Measurements from ENCODE around the gene SRR. TPM values are rescaled to one million over a fixed set of nuclear protein-coding genes. Genes with fewer than 3 reads are reported as not detected.

SRR gene
- total RNA-seq, 2 experiments from 2014 or later, result 18.3 to 23.0 TPM

- ChIA-PET POLR2A (no interaction called here), CTCF (interaction anchor here (1.2 to 3.6 kb wide), 4 partner anchors 12 to 50 kb away, joined by 3 to 15 read pairs (median 5); no protein-coding TSS in a partner anchor)
- no peak for DNase-seq
- peaks cover 1% of the 10 kb centered on the region for H3K36me3 Mint-ChIP-seq (ENCODE audit: low read depth)
- H3K27me3 Mint-ChIP-seq, result no peaks in the 10 kb centered on the region
- H3K4me3 Mint-ChIP-seq, result no peak overlapping the region
- no peak overlapping the region for H3K27ac Mint-ChIP-seq
- H3K9me3 Mint-ChIP-seq, result no peaks in the 10 kb centered on the region
- H3K4me1 Mint-ChIP-seq, result no peaks in the 10 kb centered on the region
These were observed 65.3 kb downstream of the SRR start for GRCh38 chr17:2369039-2369438.

- H3K36me3 Mint-ChIP-seq (ENCODE audit: low read depth), result peaks cover 1% of the 10 kb centered on the region
- no peak overlapping the region for H3K4me3 Mint-ChIP-seq
- H3K27me3 Mint-ChIP-seq, result no peaks in the 10 kb centered on the region
- H3K27ac Mint-ChIP-seq, result no peak overlapping the region
- no peaks in the 10 kb centered on the region for H3K9me3 Mint-ChIP-seq
- CTCF ChIA-PET, result interaction anchor here (1.2 to 3.6 kb wide), 4 partner anchors 12 to 49 kb away, joined by 3 to 15 read pairs (median 5); no protein-coding TSS in a partner anchor
- DNase-seq, result no peak
- POLR2A ChIA-PET, result no interaction called here
- H3K4me1 Mint-ChIP-seq, result no peaks in the 10 kb centered on the region
These were observed 65.9 kb downstream of the SRR start for GRCh38 chr17:2369551-2370210.

- H3K27me3 Mint-ChIP-seq, result no peaks in the 10 kb centered on the region
- ChIA-PET CTCF (interaction anchor here (1.2 to 3.6 kb wide), 4 partner anchors 11 to 48 kb away, joined by 3 to 15 read pairs (median 5); no protein-coding TSS in a partner anchor), POLR2A (no interaction called here)
- peaks cover 1% of the 10 kb centered on the region for H3K36me3 Mint-ChIP-seq (ENCODE audit: low read depth)
- H3K9me3 Mint-ChIP-seq, result no peaks in the 10 kb centered on the region
- no peak overlapping the region for H3K4me3 Mint-ChIP-seq
- peak overlapping the region; percentile 46 for H3K27ac Mint-ChIP-seq
- H3K4me1 Mint-ChIP-seq, result no peaks in the 10 kb centered on the region
- no peak for DNase-seq
These were observed 66.5 kb downstream of the SRR start for GRCh38 chr17:2370211-2370589.

- H3K9me3 Mint-ChIP-seq, result no peaks in the 10 kb centered on the region
- H3K4me1 Mint-ChIP-seq, result no peaks in the 10 kb centered on the region
- DNase-seq, result no peak
- H3K27me3 Mint-ChIP-seq, result no peaks in the 10 kb centered on the region
- peaks cover 1% of the 10 kb centered on the region for H3K36me3 Mint-ChIP-seq (ENCODE audit: low read depth)
- H3K4me3 Mint-ChIP-seq, result no peak overlapping the region
- CTCF ChIA-PET, result interaction anchor here (3.6 kb wide), 1 partner anchor 11 kb away, joined by 15 read pairs; no protein-coding TSS in a partner anchor
- POLR2A ChIA-PET, result no interaction called here
- H3K27ac Mint-ChIP-seq, result no peak overlapping the region
These were observed 67.7 kb downstream of the SRR start for GRCh38 chr17:2371183-2372130.

- CTCF ChIA-PET, result interaction anchor here (3.0 kb wide), 1 partner anchor 11 kb away, joined by 15 read pairs; no protein-coding TSS in a partner anchor
- POLR2A ChIA-PET, result no interaction called here
- Mint-ChIP-seq H3K27ac (no peak overlapping the region), H3K9me3 (no peaks in the 10 kb centered on the region), H3K4me1 (no peaks in the 10 kb centered on the region), H3K4me3 (no peak overlapping the region), H3K27me3 (no peaks in the 10 kb centered on the region), H3K36me3 (ENCODE audit: low read depth) (peaks cover 1% of the 10 kb centered on the region)
- DNase-seq, result no peak
These were observed 68.4 kb downstream of the SRR start for GRCh38 chr17:2372180-2372579.

GRCh38 chr17:2372681-2373080, 68.9 kb downstream of the SRR start:
- POLR2A ChIA-PET, result no interaction called here
- H3K36me3 Mint-ChIP-seq (ENCODE audit: low read depth), result peaks cover 1% of the 10 kb centered on the region
- no peaks in the 10 kb centered on the region for H3K9me3 Mint-ChIP-seq
- H3K4me3 Mint-ChIP-seq, result no peak overlapping the region
- DNase-seq, result no peak
- H3K27ac Mint-ChIP-seq, result no peak overlapping the region
- no peaks in the 10 kb centered on the region for H3K27me3 Mint-ChIP-seq
- H3K4me1 Mint-ChIP-seq, result no peaks in the 10 kb centered on the region
- CTCF ChIA-PET, result interaction anchor here (3.0 kb wide), 1 partner anchor 10 kb away, joined by 15 read pairs; no protein-coding TSS in a partner anchor

GRCh38 chr17:2373179-2373578, 69.4 kb downstream of the SRR start:
- Mint-ChIP-seq H3K9me3 (no peaks in the 10 kb centered on the region), H3K4me3 (no peak overlapping the region), H3K4me1 (no peaks in the 10 kb centered on the region), H3K27ac (no peak overlapping the region), H3K27me3 (no peaks in the 10 kb centered on the region), H3K36me3 (ENCODE audit: low read depth) (peaks cover 1% of the 10 kb centered on the region)
- no peak for DNase-seq
- ChIA-PET CTCF (interaction anchor here (3.0 kb wide), 1 partner anchor 10 kb away, joined by 15 read pairs; no protein-coding TSS in a partner anchor), POLR2A (no interaction called here)

Other genes with a start within 250 kb of the SRR start
- 10 to 100 TPM; 29.0 to 31.0 TPM for gene HIC1, start 248.8 kb upstream of the SRR start, total RNA-seq
- gene SMG6, start 165 bp upstream of the SRR start, total RNA-seq, result 10 to 100 TPM; 44.3 to 51.1 TPM
- 10 to 100 TPM; 27.2 to 27.4 TPM for gene TSR1, start 32.5 kb downstream of the SRR start, total RNA-seq
- 10 to 100 TPM; 58.3 to 61.6 TPM for gene SGSM2, start 33.6 kb downstream of the SRR start, total RNA-seq
- gene MNT, start 97.1 kb downstream of the SRR start, total RNA-seq, result 10 to 100 TPM; 24.2 to 31.1 TPM
- 10 to 100 TPM; 27.8 to 29.9 TPM for gene METTL16, start 207.9 kb downstream of the SRR start, total RNA-seq

Data from activated CD4-positive, alpha-beta T cell treated with anti-CD3 and anti-CD28 coated beads, Interleukin-2, amount 10 ng/mL, durations not matched to agents 7 days and 5 days (primary cell).